GM08714 (cell line): ENCODE data around the gene SUFU.

Experiments used
- H3K4me3 ChIP-seq: fragments of 200-500 bp; sonication (Bioruptor generic); 2 replicates; pipeline ENCODE4 v1.5.1; 2014; ENCODE audit warnings: mild to moderate bottlenecking, low read length, inconsistent platforms
- ZNF274 ChIP-seq: IDR thresholded peaks from 2 replicates; pipeline ENCODE4 v1.6.1; 2012; ENCODE audit warnings: mild to moderate bottlenecking, low read depth, low read length

SUFU gene

GRCh38 chr10:102545997-102546396 lies 42.2 kb downstream of the SUFU start:
- TF ChIP-seq ZNF274: no peak
- no peak overlapping the region for H3K4me3 ChIP-seq

GRCh38 chr10:102546606-102547320 lies 43.0 kb downstream of the SUFU start:
- H3K4me3 ChIP-seq: no peak overlapping the region
- no peak for TF ChIP-seq ZNF274

GRCh38 chr10:102549549-102549948 lies 45.8 kb downstream of the SUFU start:
- H3K4me3 ChIP-seq: no peak overlapping the region
- TF ChIP-seq ZNF274: no peak

DNA sequence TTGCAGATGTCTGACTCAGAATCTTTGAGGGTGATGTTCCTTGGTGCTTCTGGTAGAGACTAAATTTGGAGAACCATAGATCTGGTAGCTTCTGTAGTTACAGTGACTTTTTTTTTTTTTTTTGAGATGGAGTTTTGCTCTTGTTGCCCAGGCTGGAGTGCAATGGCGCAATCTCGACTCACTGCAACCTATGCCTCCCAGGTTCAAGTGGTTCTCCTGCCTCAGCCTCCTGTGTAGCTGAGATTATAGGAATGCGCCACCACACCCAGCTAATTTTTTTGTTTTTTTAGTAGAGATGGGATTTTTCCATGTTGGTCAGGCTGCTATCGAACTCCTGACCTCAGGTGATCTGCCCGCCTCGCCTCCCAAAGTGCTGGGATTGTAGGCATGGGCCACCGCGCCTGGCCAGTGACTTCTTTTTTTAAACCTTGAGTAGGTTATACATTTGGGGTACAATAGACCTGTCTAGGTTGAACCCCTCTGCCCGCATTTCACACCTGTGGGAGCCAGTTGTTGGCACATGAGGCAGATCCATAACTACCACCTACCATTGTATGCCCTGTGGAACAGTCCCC lies 47.0 kb downstream of the SUFU start:
- no peak overlapping the region for H3K4me3 ChIP-seq
- TF ChIP-seq ZNF274: no peak

GRCh38 chr10:102552533-102552932 lies 48.8 kb downstream of the SUFU start:
- TF ChIP-seq ZNF274: no peak
- H3K4me3 ChIP-seq: no peak overlapping the region

- no peak for TF ChIP-seq ZNF274
- H3K4me3 ChIP-seq: no peak overlapping the region
These were observed 50.0 kb downstream of the SUFU start for GRCh38 chr10:102553771-102554170.

- no peak for TF ChIP-seq ZNF274
- H3K4me3 ChIP-seq: no peak overlapping the region
These were observed 50.8 kb downstream of the SUFU start for GRCh38 chr10:102554531-102554930.

DNA sequence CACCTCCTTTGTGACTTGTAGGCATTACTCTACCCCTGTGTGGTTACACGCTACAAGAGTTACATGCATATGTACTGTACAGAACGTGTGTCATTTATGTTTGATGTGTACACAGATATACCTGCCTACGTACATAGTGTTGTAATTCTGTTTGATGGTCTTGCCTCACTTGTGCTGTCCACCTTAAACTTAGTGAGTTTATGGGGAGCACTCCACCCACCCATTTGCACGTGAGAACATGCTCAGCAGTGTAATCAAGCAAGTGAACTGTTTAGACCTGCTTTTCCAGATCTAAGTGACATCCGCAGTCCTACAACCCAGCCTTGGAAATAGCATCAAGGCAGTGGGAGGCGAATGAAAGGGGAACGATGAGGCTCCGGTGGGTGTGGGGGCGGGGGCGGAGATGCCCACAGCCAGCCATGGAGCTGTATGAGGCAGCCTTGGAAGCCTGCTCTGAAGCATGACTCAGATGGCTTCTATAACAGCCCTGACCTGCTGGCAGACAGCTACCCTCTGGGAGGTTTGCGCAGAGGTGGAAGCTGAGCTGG lies 52.1 kb downstream of the SUFU start:
- no peak for TF ChIP-seq ZNF274
- no peak overlapping the region for H3K4me3 ChIP-seq

DNA sequence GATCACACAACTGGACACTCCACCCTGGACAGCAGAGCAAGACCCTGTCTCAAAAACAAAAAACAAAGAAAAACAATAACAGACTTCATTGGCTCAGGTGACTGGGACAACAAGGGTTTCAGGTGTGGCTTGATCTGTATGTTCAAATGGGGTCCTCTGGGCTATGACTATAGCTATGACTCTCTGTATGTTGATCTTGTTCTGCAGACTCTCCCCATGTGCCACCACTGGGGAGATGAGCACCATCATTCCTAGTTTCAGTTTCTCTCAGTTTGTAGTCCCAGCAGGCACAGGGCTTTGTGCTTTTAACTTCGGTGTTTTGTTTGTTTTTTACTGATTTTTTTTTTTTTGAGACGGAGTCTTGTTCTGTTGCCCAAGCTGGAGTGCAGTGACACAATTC lies 53.8 kb downstream of the SUFU start:
- no peak overlapping the region for H3K4me3 ChIP-seq
- TF ChIP-seq ZNF274: no peak

GRCh38 chr10:102559764-102560163 lies 56.0 kb downstream of the SUFU start:
- H3K4me3 ChIP-seq: no peak overlapping the region
- TF ChIP-seq ZNF274: no peak

GRCh38 chr10:102564209-102564834 lies 60.5 kb downstream of the SUFU start:
- TF ChIP-seq ZNF274: no peak
- no peak overlapping the region for H3K4me3 ChIP-seq

DNA sequence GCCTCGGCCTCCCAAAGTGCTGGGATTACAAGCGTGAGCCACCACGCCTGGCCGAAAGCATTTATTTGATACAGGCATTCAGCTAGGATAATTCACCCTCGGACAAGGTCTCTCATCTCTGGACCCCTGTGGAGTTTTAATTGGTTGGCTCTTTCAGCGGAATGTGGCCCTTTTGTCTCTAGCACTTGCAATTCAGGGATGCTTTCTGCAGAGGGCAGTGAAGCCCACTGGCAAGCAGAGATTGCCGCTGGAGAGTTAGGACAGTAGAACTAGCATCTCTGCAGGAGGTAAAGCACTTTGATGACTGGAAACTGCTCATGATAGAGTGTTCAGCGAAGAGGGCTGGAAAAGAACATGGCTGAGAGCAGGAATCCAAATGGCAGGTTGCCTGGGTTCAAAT lies 62.0 kb downstream of the SUFU start:
- no peak for TF ChIP-seq ZNF274

GRCh38 chr10:102578782-102579181 lies 75.0 kb downstream of the SUFU start:
- no peak for TF ChIP-seq ZNF274
- H3K4me3 ChIP-seq: no peak overlapping the region

More for the DNA sequence above, 62.0 kb downstream of the SUFU start:
- H3K4me3 ChIP-seq: no peak overlapping the region

DNA sequence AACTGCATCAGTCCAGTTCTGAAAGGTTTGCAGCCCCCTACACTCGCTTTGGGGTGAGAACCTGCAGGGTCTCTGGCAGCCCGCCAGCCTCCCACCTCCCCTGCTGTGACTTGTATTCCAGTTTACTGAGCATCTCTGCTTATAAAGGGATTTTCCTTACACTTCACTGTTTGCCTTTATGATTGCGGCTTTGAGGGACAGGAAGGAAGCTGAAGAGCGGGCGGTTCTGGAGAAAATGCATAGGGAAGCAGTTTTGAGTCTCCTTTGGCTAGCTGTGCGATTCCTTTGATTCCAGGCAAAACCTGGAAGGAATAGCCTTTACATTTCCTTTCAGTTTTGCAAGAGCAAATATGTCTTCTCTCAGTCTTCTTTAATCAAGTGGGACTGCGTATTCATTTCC lies 75.6 kb downstream of the SUFU start:
- no peak overlapping the region for H3K4me3 ChIP-seq

GRCh38 chr10:102580230-102580629 lies 76.5 kb downstream of the SUFU start:
- no peak for TF ChIP-seq ZNF274
- H3K4me3 ChIP-seq: no peak overlapping the region

More for the DNA sequence above, 75.6 kb downstream of the SUFU start:
- TF ChIP-seq ZNF274: no peak
